HG03139 (cell line): ENCODE data around the gene NPFF.
"Not testable (repeated sequence)": the region's sequence is repeated elsewhere in the genome, so short reads cannot be mapped to it uniquely, and the experiment has no call there.

Source experiments
- ATAC-seq: cut with Tn5 transposase; IDR thresholded peaks from one replicate; pipeline ENCODE4 v1.9.1; 2021; ENCODE audit not compliant: unreplicated experiment

Gene NPFF

GRCh38 chr12:53496752-53497032, 10.6 kb downstream of the NPFF start:
- no peak for ATAC-seq

- no peak for ATAC-seq
Observed at GRCh38 chr12:53495903-53496751, 11.2 kb downstream of the NPFF start.

GRCh38 chr12:53493610-53494391, 13.5 kb downstream of the NPFF start:
- no peak for ATAC-seq

GRCh38 chr12:53492830-53493609, 14.3 kb downstream of the NPFF start:
- ATAC-seq: peak; percentile 92

- no peak for ATAC-seq
Observed at GRCh38 chr12:53492188-53492587, 15.1 kb downstream of the NPFF start.

GRCh38 chr12:53489242-53489864, 17.9 kb downstream of the NPFF start:
- no peak for ATAC-seq

GRCh38 chr12:53486736-53487487, 20.4 kb downstream of the NPFF start:
- no peak for ATAC-seq

- ATAC-seq: no peak
Observed at GRCh38 chr12:53485955-53486735, 21.1 kb downstream of the NPFF start.

GRCh38 chr12:53484686-53485575, 22.4 kb downstream of the NPFF start:
- ATAC-seq: no peak

GRCh38 chr12:53483979-53484377, 23.3 kb downstream of the NPFF start:
- no peak for ATAC-seq

- ATAC-seq: no peak
Observed at GRCh38 chr12:53483225-53483978, 23.9 kb downstream of the NPFF start.

- ATAC-seq: no peak
Observed at GRCh38 chr12:53482626-53483168, 24.6 kb downstream of the NPFF start.

- no peak for ATAC-seq
Observed at GRCh38 chr12:53481939-53482586, 25.2 kb downstream of the NPFF start.

GRCh38 chr12:53481458-53481857, 25.8 kb downstream of the NPFF start:
- not testable (repeated sequence) for ATAC-seq

GRCh38 chr12:53480491-53481442, 26.5 kb downstream of the NPFF start:
- no peak for ATAC-seq

- ATAC-seq: no peak
Observed at GRCh38 chr12:53479331-53479730, 28.0 kb downstream of the NPFF start.
